A172 (cell line): ENCODE results near the gene NEXMIF. TPM values are rescaled to one million over a fixed set of nuclear protein-coding genes. Genes with fewer than 3 reads are reported as not detected.
"Not testable (repeated sequence)": the region's sequence is repeated elsewhere in the genome, so short reads cannot be mapped to it uniquely, and the experiment has no call there.

Source experiments
- DNase-seq: peaks from one replicate; pipeline ENCODE4 v3.0.0-alpha.2; 2015; ENCODE audit warnings: low spot score
- total RNA-seq: library from RNA; depleted of rRNA; stranded (reverse); fragments of >200 nt; shearing (Covaris generic); gene quantifications from 2 replicates; pipeline ENCODE4 v1.2.3, GENCODE V29; 2014; rRNA removed

Gene NEXMIF
- total RNA-seq, 1 experiment from 2014 or later: not detected

GRCh38 chrX:74797338-74797887 is 127.8 kb downstream of the NEXMIF start:
- DNase-seq: no peak

DNA sequence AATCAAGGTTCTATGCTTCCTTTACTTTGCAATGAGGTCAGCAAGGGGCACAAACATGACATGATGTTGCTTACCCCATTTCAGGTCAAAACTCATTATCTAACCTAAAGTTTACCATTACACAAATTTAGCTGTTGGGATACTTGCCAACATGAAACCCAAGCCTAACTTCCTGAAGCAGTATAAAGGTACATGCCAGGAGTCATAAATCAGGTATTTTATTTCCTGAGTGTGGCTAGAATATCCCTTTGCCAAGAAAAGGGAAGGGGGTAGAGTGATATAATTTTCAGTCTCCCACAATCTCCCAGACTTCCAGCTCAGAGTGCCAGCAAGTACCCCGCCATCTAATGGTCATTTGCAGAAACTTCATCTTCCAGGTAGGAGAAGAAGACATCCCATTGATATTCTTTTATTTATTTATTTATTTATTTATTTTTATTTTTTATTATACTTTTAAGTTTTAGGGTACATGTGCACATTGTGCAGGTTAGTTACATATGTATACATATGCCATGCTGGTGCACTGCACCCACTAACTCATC is 136.6 kb downstream of the NEXMIF start:
- no peak for DNase-seq

DNA sequence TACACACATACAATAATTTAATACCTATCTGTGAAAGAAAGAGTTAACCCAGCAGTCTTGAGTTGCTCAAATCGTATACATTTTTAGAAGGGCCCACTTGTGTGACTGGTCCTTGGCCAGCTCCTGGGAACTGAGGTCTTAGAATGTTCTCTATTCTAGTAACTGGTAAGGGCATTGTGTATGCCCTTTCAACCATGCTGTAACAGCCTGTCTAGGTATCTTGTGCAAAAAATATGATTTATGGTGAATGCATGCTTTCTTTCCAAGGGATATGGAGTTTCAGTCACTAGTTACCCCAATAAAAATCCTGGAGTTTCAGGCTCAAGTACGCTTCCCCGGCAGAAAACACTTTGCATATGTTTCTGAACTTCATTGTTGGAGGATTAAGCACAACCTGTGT is 140.6 kb downstream of the NEXMIF start:
- no peak for DNase-seq

DNA sequence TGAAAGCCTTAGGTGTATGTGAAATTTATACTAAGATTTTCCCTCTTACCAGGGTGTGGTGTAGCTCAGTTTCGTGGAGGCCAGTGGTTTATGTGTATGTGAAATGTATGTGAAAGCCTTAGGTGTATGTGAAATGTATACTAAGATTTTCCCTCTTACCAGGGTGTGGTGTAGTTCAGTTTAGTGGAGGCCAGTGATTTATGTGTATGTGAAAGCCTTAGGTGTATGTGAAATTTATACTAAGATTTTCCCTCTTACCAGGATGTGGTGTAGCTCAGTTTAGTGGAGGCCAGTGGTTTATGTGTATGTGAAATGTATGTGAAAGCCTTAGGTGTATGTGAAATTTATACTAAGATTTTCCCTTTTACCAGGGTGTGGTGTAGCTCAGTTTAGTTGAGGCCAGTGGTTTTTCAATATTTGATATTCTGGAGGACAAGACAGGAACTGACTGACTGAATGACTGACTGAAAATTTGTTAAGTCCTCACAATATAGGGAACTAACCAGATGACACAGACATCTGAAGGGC is 143.7 kb downstream of the NEXMIF start:
- DNase-seq: no peak

DNA sequence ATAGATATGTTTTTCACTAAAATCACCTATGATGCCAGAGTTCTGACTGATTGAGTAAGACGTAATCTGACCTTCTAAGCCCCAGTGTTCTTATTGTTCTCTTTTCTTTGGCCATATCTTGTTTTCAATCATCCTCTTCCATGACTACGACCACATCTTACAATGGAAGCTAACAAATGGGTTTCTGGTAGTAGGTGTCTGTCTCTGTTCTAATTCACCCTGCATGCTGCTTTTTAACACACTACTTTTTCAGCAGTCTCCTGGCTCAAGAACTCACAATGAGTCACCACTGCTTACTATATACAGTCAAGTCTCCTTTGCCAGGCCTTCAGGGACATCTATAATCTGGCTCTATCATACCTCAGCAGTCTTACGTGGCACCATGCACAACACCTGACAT is 146.1 kb downstream of the NEXMIF start:
- no peak for DNase-seq

GRCh38 chrX:74774988-74775387 is 150.3 kb downstream of the NEXMIF start:
- no peak for DNase-seq

DNA sequence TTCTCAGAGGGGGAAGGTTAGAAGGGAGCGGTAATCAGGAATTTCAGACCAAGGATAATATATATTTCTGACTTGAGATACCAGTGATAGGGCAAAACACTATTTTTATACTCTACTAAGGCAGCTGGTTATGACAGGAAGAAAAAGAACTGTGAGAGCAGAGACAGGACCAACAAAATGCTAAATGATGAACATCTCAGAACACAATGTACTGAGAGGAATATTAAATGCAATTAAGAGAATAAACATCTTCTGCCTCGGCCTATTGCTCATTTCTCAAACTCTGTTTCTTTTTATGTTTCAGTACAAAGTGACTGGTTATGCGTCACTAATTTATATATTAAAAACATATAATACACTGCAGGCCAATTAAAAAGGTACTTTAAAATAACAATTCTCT is 188.8 kb downstream of the NEXMIF start:
- DNase-seq: no peak

GRCh38 chrX:74705269-74705668 is 220.0 kb downstream of the NEXMIF start:
- no peak for DNase-seq

DNA sequence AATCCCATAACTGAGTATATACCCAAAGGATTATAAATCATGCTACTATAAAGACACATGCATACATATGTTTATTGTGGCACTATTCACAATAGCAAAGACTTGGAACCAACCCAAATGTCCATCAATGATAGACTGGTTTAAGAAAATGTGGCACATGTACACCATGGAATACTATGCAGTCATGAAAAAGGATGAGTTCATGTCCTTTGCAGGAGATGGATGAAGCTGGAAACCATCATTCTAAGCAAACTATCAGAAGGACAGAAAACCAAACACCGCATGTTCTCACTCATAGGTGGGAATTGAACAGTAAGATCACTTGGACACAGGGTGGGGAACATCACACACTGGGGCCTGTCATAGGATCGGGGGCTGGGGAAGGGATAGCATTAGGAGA is 223.9 kb downstream of the NEXMIF start:
- DNase-seq: not testable (repeated sequence)

- DNase-seq: no peak
Measured at GRCh38 chrX:74684466-74684865, 240.8 kb downstream of the NEXMIF start.

Other genes starting within 250 kb of the NEXMIF start
- 23.1 and 27.9 TPM in 2 replicates for gene ABCB7, start 230.8 kb upstream of the NEXMIF start, total RNA-seq